B cell (primary cell): ENCODE measurements around the gene UTS2B.

Source experiments
- CTCF ChIP-seq: fragments of 200-600 bp; IDR thresholded peaks from one replicate; pipeline ENCODE4 v1.8.0; 2022; ENCODE audit warnings: antibody characterized with exemption, mild to moderate bottlenecking
- EZH2 ChIP-seq: IDR thresholded peaks from 2 replicates; pipeline ENCODE4 v1.6.1; 2012; ENCODE audit warnings: borderline replicate concordance, low read depth, mild to moderate bottlenecking, moderate library complexity, low read length; ENCODE audit not compliant: insufficient read depth, poor library complexity, severe bottlenecking

DNA sequence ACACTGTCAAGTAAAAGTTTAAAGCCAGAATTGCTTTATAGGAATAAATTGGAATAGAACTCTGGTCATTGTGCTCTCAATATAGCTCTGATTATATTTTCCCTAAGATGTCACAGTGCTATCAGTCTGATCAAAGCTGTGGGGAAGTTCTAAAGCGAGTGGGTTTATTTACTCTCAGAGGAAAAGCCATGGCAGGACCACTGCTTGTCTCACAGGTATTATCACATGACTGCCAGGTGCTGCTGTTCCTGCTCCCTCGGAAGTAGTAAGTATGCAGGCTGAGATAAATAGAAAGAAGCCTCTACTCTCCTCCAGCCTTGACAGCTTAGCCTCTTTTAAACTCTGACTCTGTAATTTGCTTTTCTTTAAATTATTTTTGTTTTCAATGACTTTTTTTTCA is 49.1 kb upstream of the UTS2B start:
- no peak for TF ChIP-seq CTCF
- no peak for TF ChIP-seq EZH2
